GM06990 (cell line): ENCODE results near the gene SLC26A6.

Experiments
- DNase-seq: peaks from one replicate; pipeline ENCODE4 v3.0.0-alpha.2; 2011; ENCODE audit not compliant: insufficient read length; ENCODE audit errors: extremely low read depth
- H3K27me3 ChIP-seq: replicated peaks from 2 replicates; pipeline ENCODE4 v1.6.0; 2011; ENCODE audit warnings: low read length; ENCODE audit not compliant: control insufficient read depth, insufficient read depth
- H3K36me3 ChIP-seq: 2 replicates; pipeline ENCODE4 v1.5.1; 2011; ENCODE audit warnings: low read length; ENCODE audit not compliant: control insufficient read depth, insufficient read depth
- H3K4me3 ChIP-seq: replicated peaks from 2 replicates; pipeline ENCODE4 v1.5.1; 2011; ENCODE audit warnings: low read depth, mild to moderate bottlenecking, control low read depth, low read length
- CTCF ChIP-seq: IDR thresholded peaks from 2 replicates; pipeline ENCODE4 v1.5.1; 2011; ENCODE audit warnings: low read length, control low read depth, mild to moderate bottlenecking, inconsistent platforms; ENCODE audit not compliant: insufficient read depth, poor library complexity, severe bottlenecking

The SLC26A6 gene

DNA sequence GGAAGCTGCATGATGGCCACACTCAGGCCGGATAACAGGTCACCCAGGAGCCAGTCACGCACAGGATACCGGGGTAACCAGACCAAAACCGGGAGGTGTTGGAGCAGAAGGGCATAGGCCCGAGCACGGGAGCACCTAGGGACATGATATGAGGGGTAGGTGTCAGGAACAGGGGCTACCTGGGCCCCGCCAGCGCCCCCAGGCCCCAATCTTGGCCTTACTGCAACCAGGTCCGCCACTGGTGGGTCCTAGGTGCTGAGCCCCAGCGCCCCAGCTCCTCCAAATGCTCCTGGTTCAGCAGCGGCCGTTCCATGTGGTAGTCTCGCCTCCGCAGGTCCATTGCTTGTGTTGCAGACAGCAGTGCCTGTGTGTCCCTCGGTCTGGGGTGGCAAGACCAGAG lies 2.0 kb downstream of the SLC26A6 start:
- H3K4me3 ChIP-seq = no peak overlapping the region
- peaks cover 17% of the 10 kb centered on the region for H3K36me3 ChIP-seq
- TF ChIP-seq CTCF = no peak
- no peak for DNase-seq
- H3K27me3 ChIP-seq = no peaks in the 10 kb centered on the region

DNA sequence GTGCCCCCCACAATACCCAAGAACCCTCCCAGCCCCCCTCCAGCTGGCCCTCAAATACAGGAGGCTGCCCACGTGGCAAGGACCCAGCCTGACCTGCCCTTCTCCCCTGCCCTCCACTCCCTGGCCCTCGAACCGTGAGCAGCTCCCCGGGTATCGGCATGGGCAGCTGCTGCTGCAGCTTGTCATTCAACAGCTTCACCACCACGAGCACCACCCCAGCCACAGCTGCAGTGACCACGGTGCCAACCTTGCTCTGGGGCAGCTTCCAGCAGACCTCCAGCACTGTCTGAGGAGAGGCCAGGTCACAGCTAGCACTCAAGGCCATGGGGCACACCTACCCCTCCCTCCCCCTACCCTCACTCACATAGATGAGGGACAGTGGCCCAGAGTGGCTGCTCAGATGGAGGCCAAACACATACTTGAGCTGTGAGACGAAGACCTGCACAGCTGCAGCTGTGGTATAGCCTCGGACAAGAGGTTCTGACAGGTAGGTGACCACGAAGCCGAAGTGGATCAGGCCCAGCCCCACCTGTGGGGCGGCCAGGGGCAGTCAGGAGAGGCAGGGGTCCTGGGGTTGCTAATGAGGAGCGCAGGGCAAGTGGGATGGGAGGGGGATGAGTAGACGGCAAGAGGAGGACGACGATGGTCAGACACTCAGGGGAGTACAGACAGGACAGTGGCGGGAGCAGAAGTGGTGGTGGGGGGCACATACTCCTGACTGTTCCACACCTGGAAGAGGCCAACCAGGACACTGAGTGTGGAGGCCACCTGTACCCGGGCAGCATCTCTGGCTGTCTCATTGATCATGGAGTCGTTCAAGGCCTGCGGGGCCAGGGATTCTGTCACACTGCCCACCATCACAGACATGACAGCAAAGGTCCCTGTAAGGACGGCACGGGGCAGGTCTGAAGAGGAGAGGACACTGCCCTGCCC lies 3.5 kb downstream of the SLC26A6 start:
- DNase-seq = no peak
- Histone ChIP-seq H3K36me3 (peaks cover 18% of the 10 kb centered on the region), H3K27me3 (no peaks in the 10 kb centered on the region), H3K4me3 (no peak overlapping the region)
- TF ChIP-seq CTCF = no peak

GRCh38 chr3:48630833-48631232 lies 4.4 kb downstream of the SLC26A6 start:
- TF ChIP-seq CTCF = no peak
- Histone ChIP-seq H3K36me3 (peaks cover 22% of the 10 kb centered on the region), H3K27me3 (no peaks in the 10 kb centered on the region), H3K4me3 (no peak overlapping the region)
- no peak for DNase-seq

- no peak for DNase-seq
- no peak overlapping the region for H3K4me3 ChIP-seq
- no peaks in the 10 kb centered on the region for H3K27me3 ChIP-seq
- peaks cover 23% of the 10 kb centered on the region for H3K36me3 ChIP-seq
- TF ChIP-seq CTCF = no peak
These were observed 4.9 kb downstream of the SLC26A6 start for GRCh38 chr3:48630407-48630806.

GRCh38 chr3:48629894-48630293 lies 5.4 kb downstream of the SLC26A6 start:
- H3K27me3 ChIP-seq = no peaks in the 10 kb centered on the region
- peaks cover 25% of the 10 kb centered on the region for H3K36me3 ChIP-seq
- TF ChIP-seq CTCF = no peak
- H3K4me3 ChIP-seq = no peak overlapping the region
- no peak for DNase-seq
